ENCODE results near the gene GRIN1.

GRIN1 gene

GRCh38 chr9:137205126-137206069 lies 66.4 kb downstream of the GRIN1 start, which contains the start of the genes NDOR1 and TMEM203:
NDOR1 (plus strand) TSS chr9:137205700; CDS start chr9:137205778, 78 bp downstream.
TMEM203 (minus strand) TSS chr9:137205648; CDS start chr9:137205414, 234 bp downstream.
- peak; percentile 85 to 89 for DNase-seq (ENCODE audit: low read depth in 2 of 2, low spot score in 1 of 2)

GRCh38 chr9:137206602-137207001 lies 67.6 kb downstream of the GRIN1 start:
- DNase-seq (ENCODE audit: low read depth in 2 of 2, low spot score in 1 of 2): no peak

- DNase-seq (ENCODE audit: low read depth in 2 of 2, low spot score in 1 of 2): no peak
These were observed 72.6 kb downstream of the GRIN1 start for GRCh38 chr9:137211532-137211931.

GRCh38 chr9:137212520-137212919 lies 73.6 kb downstream of the GRIN1 start:
- no peak for DNase-seq (ENCODE audit: low read depth in 2 of 2, low spot score in 1 of 2)

DNA sequence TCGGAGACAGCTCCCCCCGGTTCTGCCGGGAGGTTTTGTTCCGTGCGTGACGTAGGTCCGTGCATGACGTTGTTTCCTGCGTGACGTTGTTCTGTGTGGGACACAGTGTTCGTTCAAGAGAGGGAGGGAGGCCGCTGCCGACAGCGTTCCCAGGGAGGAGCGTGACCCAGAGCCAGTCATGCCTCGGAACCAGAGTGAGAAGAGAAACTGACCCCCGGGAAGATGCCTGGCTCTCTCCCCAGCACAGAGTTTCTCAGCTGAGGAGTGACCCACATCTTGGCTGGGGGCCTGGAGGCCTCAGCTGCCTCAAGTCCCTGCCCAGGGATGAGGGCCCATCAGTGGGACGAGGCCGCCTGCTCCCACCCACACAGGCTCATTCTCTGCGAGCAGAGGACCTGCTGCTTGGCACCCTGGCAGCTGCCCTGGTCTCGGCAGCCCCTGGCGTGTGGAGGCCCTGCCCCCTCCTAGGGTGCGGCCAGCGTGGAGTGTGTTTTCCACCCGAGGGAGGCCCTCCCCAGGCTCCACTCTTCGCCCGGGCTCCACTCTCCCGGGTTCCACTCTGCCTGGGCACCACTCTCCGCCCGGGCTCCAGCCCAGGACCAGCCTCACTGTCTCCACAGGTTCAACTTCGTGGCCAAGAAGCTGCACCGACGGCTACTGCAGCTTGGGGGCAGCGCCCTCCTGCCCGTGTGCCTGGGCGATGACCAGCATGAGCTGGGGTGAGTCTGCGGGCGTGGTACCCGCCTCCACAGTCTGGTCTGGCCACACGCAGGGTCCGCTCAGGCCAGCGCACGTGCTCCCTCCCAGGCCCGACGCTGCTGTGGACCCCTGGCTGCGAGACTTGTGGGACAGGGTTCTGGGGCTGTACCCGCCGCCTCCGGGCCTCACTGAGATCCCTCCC lies 74.5 kb downstream of the GRIN1 start:
- no peak for DNase-seq (ENCODE audit: low read depth in 2 of 2, low spot score in 1 of 2)

GRCh38 chr9:137214620-137215019 lies 75.7 kb downstream of the GRIN1 start:
- no peak for DNase-seq (ENCODE audit: low read depth in 2 of 2, low spot score in 1 of 2)

DNA sequence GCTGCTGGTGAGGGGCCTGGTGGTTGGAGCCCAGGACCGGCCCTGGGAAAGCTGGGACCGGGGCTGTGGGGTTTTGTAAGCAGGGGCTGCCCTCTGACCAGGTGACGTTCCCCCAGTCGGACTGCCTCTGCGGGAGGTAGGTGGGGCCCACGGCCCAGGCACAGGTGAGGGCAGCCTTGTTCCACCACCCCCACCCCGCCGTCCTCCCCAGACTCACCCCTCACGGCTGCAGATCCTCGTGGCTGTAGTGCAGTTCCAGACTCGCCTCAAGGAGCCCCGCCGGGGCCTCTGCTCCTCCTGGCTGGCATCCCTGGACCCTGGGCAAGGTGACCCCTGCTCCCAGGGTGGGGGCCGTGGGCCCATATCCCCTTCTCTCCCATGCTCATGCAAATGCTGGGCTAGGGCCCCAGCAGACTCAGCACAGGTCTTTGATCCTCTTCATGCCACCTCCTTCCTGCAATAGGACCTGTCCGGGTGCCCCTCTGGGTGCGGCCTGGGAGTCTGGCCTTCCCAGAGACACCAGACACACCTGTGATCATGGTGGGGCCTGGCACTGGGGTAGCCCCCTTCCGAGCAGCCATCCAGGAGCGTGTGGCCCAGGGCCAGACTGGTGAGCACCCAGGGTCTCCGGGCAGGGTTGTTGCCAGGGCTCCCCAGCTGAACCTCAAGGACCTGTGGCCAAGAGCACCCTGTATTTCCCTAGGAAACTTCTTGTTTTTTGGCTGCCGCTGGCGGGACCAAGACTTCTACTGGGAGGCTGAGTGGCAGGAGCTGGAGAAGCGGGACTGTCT lies 76.4 kb downstream of the GRIN1 start:
- DNase-seq (ENCODE audit: low read depth in 2 of 2, low spot score in 1 of 2): no peak

GRCh38 chr9:137216188-137216965 lies 77.4 kb downstream of the GRIN1 start:
- no peak for DNase-seq (ENCODE audit: low read depth in 2 of 2, low spot score in 1 of 2)

DNA sequence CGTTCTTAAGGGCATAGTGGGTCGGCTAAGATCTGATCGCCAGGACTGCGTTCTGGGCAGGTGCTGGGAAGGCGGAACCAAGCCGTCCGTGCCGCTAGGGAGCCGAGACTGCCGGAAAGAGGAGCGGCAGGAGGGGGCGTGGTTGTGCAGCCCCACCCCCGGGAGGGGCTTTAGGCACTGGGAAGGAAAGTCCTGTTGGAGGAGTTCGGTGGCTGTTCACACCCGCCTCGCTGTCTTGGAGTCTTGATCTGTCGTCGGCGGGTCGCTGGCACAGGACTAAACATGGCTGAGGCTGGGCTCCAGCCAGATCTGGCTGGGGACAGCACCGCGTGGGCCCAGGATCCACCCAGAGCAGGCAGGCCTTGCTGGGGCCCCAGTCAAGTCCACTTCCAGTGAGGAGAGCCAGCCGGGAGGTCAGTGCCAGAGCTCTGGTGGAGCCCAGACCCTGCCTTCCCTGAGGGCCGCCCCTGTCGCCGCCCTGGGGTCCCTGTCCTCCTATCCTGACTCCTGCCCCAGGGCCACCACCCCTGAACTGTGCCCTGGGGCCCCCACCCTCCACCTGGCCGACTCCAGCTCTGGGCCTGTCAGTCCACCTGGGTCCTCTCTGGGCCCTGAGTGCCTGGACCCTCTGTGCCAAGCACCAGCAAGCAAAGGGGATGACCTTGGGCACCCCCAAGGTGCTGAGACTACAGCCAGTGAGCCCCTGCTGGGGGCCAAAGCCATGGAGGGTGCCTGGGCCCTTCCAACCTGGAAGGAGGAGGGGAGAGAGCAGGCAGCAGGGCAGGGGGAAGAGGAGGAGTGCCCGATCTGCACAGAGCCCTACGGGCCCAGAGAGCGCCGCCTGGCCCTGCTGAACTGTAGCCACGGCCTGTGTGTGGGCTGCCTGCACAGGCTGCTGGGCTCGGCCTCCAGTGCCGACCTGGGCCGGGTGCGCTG lies 78.6 kb downstream of the GRIN1 start:
- DNase-seq (ENCODE audit: low read depth in 2 of 2, low spot score in 1 of 2): no peak

- DNase-seq (ENCODE audit: low read depth in 2 of 2, low spot score in 1 of 2): no peak
These were observed 79.3 kb downstream of the GRIN1 start for GRCh38 chr9:137218212-137218753.
